K562 (cell line): ENCODE measurements around the gene ELMO3. TPM values are rescaled to one million over a fixed set of nuclear protein-coding genes. Genes with fewer than 3 reads are reported as not detected.

Experiments
- ARID2 ChIP-seq: fragments of 450-650 bp; IDR thresholded peaks from 2 replicates; pipeline ENCODE4 v1.6.1; 2017; ENCODE audit warnings: antibody characterized with exemption, mild to moderate bottlenecking
- CSDE1 ChIP-seq, 2 experiments: fragments of 450-650 bp; IDR thresholded peaks; 2 replicates each; pipeline ENCODE4 v1.6.1; 2016; ENCODE audit warnings: mild to moderate bottlenecking in 1 of 2
- L3MBTL2 ChIP-seq: fragments of 450-650 bp; IDR thresholded peaks from 2 replicates; pipeline ENCODE4 v1.6.1; 2016; ENCODE audit warnings: mild to moderate bottlenecking, moderate library complexity
- NR1H2 ChIP-seq: sonication (generic); formaldehyde crosslinking; IDR thresholded peaks from 2 replicates; pipeline ENCODE4 v1.4.0; 2020; ENCODE audit warnings: mild to moderate bottlenecking, missing genetic modification reagents
- OTX1 ChIP-seq: fragments of 450-650 bp; formaldehyde crosslinking; IDR thresholded peaks from 2 replicates; pipeline ENCODE4 v1.4.0; 2022; ENCODE audit warnings: mild to moderate bottlenecking
- SMAD3 ChIP-seq: fragments of 450-650 bp; formaldehyde crosslinking; conservative IDR thresholded peaks from 2 replicates; pipeline ENCODE4 v1.4.0; 2020; ENCODE audit warnings: mild to moderate bottlenecking
- SMARCA4 ChIP-seq: fragments of 450-650 bp; IDR thresholded peaks from 2 replicates; pipeline ENCODE4 v1.6.1; 2016
- ZNF57 ChIP-seq: fragments of 450-650 bp; formaldehyde crosslinking; IDR thresholded peaks from 2 replicates; pipeline ENCODE4 v1.4.0; 2020; ENCODE audit warnings: mild to moderate bottlenecking, moderate library complexity
- ZNF583 ChIP-seq: fragments of 250-450 bp; sonication (Bioruptor Pico); IDR thresholded peaks from 2 replicates; pipeline ENCODE4 v1.4.0; 2020
- polyA plus RNA-seq, 8 experiments: library from polyadenylated mRNA; depleted of rRNA in 4 of 8; stranded (reverse) in 5 of 8; unstranded in 3 of 8; fragments of >200 nt; fragmentation: Nextera tagmentation in 2 of 8; fragmentation: Illumina TruSeq in 1 of 8; extraction: Ambion mirVana in 2 of 8; extraction: Trizol in 1 of 8; gene quantifications; 2 replicates each; pipeline versions ENCODE4 v1.2.1 to v1.2.3, GENCODE V29; 2011 to 2014; ENCODE audit warnings: inconsistent platforms in 1 of 8, missing spikeins in 1 of 8
- total RNA-seq, 7 experiments: library from RNA; depleted of rRNA in 6 of 7; stranded (reverse); fragments of >200 nt in 6 of 7; fragmentation: Illumina TruSeq in 2 of 7; extraction: Trizol in 2 of 7; gene quantifications; 2 replicates each; pipeline versions ENCODE4 v1.2.1 to v1.2.3, GENCODE V29; 2011 to 2021; ENCODE audit warnings: low replicate concordance in 1 of 7
- TF ChIP-seq, protein P1 (sequence below): sonication (generic); formaldehyde crosslinking; IDR thresholded peaks from 2 replicates; pipeline ENCODE4 v1.8.0; 2022; ENCODE audit warnings: mild to moderate bottlenecking, missing genetic modification reagents, borderline replicate concordance
- TF ChIP-seq, protein P2 (sequence below): sonication (generic); formaldehyde crosslinking; IDR thresholded peaks from 2 replicates; pipeline ENCODE4 v1.8.1; 2022; ENCODE audit warnings: missing genetic modification reagents
- TF ChIP-seq, protein P3 (sequence below), 2 experiments: fragments of 450-650 bp; IDR thresholded peaks; 2 replicates each; pipeline ENCODE4 v1.6.1; 2016
- TF ChIP-seq, protein P4 (sequence below), 2 experiments: fragments of 450-650 bp in 1 of 2; IDR thresholded peaks; 2 replicates each; pipeline ENCODE4 v1.6.1; 2011 to 2017; ENCODE audit warnings: low read depth in 2 of 2, antibody characterized with exemption in 1 of 2, borderline replicate concordance in 1 of 2, low read length in 1 of 2, mild to moderate bottlenecking in 1 of 2, mixed read lengths in 1 of 2; ENCODE audit not compliant: control insufficient read depth in 1 of 2
- TF ChIP-seq, protein P5 (sequence below), 2 experiments: fragments of 200-800 bp in 1 of 2; sonication (Bioruptor generic) in 1 of 2; sonication (generic) in 1 of 2; formaldehyde crosslinking in 1 of 2; IDR thresholded peaks in 1 of 2; conservative IDR thresholded peaks in 1 of 2; 2 replicates each; pipeline versions ENCODE4 v1.5.0 to v1.6.1; 2016 to 2020; ENCODE audit warnings: missing compliant biosample characterization in 1 of 2, missing genetic modification characterization in 1 of 2, missing genetic modification reagents in 1 of 2
- TF ChIP-seq, protein P6 (sequence below): fragments of 450-650 bp; conservative IDR thresholded peaks from 2 replicates; pipeline ENCODE4 v1.6.1; 2016; ENCODE audit warnings: missing genetic modification characterization, low read depth, mild to moderate bottlenecking, control low read depth, missing compliant biosample characterization

The ELMO3 gene
- total and polyA plus RNA-seq, 9 of the 15 experiments (the other 6 are each of a cell fraction or from before 2014, with no cell fraction given): 0.04 to 5.1 (median 1.5) TPM

DNA sequence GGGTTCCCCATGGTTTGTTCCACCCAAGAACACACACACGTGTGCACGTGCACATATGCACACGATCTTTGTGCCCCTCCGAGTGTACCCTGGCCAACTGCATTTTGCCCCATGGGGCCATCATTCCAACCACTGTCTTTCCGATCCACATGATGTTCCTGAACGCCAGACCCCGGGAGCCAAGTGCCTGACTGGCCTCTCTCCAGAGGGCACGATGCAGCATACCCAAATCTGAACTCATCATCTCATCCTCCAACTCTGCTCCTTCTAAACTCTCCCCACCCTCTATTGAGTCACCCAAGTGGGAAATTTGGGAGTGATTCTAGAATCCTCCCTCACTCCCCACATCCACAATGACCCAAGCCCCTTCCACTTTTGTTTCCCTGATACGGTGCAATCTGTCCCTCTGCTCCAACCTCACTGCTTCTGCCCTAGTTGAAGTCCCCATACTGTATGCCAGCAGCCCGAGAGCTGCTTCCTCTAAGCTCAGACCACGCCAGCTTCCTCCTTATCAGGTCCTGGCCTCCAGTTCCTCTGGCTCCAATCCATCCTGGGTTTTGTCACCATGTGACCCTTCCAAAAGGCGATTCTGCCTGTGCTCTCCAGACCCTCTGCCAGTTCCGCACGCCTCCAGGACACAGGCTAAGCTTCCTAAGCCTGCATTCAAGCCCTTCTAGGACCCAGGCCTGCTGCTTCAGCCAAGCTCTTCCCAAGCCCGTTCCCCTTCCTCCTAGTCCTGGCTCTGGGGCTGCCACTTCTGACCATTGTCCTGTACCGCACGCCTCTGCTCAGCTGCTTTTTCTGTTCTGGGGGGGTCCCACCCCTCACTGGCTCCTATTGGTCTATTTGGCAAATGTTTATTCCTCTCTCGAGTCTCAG is 17.9 kb downstream of the ELMO3 start (continued):
- TF ChIP-seq, protein P1, sequence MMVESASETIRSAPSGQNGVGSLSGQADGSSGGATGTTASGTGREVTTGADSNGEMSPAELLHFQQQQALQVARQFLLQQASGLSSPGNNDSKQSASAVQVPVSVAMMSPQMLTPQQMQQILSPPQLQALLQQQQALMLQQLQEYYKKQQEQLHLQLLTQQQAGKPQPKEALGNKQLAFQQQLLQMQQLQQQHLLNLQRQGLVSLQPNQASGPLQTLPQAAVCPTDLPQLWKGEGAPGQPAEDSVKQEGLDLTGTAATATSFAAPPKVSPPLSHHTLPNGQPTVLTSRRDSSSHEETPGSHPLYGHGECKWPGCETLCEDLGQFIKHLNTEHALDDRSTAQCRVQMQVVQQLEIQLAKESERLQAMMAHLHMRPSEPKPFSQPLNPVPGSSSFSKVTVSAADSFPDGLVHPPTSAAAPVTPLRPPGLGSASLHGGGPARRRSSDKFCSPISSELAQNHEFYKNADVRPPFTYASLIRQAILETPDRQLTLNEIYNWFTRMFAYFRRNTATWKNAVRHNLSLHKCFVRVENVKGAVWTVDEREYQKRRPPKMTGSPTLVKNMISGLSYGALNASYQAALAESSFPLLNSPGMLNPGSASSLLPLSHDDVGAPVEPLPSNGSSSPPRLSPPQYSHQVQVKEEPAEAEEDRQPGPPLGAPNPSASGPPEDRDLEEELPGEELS (CRISPR knock-in tag): no peak
- TF ChIP-seq, protein P2, sequence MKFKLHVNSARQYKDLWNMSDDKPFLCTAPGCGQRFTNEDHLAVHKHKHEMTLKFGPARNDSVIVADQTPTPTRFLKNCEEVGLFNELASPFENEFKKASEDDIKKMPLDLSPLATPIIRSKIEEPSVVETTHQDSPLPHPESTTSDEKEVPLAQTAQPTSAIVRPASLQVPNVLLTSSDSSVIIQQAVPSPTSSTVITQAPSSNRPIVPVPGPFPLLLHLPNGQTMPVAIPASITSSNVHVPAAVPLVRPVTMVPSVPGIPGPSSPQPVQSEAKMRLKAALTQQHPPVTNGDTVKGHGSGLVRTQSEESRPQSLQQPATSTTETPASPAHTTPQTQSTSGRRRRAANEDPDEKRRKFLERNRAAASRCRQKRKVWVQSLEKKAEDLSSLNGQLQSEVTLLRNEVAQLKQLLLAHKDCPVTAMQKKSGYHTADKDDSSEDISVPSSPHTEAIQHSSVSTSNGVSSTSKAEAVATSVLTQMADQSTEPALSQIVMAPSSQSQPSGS: no peak
- TF ChIP-seq ZNF57 (no peak), ZNF583 (CRISPR knock-in tag) (no peak), NR1H2 (no peak), CSDE1 (IDR thresholded peaks at IDR 0.05) (no peak), SMAD3 (CRISPR knock-in tag) (no peak), OTX1 (CRISPR knock-in tag) (no peak), L3MBTL2 (peak; percentile 64), ARID2 (no peak), SMARCA4 (peak; percentile 38; the same call in 1 of the 2 replicates)
- TF ChIP-seq, protein P3, sequence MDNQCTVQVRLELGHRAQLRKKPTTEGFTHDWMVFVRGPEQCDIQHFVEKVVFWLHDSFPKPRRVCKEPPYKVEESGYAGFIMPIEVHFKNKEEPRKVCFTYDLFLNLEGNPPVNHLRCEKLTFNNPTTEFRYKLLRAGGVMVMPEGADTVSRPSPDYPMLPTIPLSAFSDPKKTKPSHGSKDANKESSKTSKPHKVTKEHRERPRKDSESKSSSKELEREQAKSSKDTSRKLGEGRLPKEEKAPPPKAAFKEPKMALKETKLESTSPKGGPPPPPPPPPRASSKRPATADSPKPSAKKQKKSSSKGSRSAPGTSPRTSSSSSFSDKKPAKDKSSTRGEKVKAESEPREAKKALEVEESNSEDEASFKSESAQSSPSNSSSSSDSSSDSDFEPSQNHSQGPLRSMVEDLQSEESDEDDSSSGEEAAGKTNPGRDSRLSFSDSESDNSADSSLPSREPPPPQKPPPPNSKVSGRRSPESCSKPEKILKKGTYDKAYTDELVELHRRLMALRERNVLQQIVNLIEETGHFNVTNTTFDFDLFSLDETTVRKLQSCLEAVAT (IDR thresholded peaks at IDR 0.05): no peak
- TF ChIP-seq, protein P4, sequence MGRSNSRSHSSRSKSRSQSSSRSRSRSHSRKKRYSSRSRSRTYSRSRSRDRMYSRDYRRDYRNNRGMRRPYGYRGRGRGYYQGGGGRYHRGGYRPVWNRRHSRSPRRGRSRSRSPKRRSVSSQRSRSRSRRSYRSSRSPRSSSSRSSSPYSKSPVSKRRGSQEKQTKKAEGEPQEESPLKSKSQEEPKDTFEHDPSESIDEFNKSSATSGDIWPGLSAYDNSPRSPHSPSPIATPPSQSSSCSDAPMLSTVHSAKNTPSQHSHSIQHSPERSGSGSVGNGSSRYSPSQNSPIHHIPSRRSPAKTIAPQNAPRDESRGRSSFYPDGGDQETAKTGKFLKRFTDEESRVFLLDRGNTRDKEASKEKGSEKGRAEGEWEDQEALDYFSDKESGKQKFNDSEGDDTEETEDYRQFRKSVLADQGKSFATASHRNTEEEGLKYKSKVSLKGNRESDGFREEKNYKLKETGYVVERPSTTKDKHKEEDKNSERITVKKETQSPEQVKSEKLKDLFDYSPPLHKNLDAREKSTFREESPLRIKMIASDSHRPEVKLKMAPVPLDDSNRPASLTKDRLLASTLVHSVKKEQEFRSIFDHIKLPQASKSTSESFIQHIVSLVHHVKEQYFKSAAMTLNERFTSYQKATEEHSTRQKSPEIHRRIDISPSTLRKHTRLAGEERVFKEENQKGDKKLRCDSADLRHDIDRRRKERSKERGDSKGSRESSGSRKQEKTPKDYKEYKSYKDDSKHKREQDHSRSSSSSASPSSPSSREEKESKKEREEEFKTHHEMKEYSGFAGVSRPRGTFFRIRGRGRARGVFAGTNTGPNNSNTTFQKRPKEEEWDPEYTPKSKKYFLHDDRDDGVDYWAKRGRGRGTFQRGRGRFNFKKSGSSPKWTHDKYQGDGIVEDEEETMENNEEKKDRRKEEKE (IDR thresholded peaks at IDR 0.05; ENCODE audit: borderline replicate concordance in 1 of 2, control insufficient read depth in 1 of 2, low read depth in 2 of 2, low read length in 1 of 2): no peak
- TF ChIP-seq, protein P5, sequence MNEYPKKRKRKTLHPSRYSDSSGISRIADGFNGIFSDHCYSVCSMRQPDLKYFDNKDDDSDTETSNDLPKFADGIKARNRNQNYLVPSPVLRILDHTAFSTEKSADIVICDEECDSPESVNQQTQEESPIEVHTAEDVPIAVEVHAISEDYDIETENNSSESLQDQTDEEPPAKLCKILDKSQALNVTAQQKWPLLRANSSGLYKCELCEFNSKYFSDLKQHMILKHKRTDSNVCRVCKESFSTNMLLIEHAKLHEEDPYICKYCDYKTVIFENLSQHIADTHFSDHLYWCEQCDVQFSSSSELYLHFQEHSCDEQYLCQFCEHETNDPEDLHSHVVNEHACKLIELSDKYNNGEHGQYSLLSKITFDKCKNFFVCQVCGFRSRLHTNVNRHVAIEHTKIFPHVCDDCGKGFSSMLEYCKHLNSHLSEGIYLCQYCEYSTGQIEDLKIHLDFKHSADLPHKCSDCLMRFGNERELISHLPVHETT (CRISPR knock-in tag; conservative IDR thresholded peaks at IDR 0.05 in 1 of 2, IDR thresholded peaks at IDR 0.05 in 1 of 2): peak in 1 of 2 experiments; percentile 19; a peak in 1 of 4 replicates
- TF ChIP-seq, protein P6, sequence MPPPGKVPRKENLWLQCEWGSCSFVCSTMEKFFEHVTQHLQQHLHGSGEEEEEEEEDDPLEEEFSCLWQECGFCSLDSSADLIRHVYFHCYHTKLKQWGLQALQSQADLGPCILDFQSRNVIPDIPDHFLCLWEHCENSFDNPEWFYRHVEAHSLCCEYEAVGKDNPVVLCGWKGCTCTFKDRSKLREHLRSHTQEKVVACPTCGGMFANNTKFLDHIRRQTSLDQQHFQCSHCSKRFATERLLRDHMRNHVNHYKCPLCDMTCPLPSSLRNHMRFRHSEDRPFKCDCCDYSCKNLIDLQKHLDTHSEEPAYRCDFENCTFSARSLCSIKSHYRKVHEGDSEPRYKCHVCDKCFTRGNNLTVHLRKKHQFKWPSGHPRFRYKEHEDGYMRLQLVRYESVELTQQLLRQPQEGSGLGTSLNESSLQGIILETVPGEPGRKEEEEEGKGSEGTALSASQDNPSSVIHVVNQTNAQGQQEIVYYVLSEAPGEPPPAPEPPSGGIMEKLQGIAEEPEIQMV (tag): no peak
